LNCAP (cell line): ENCODE measurements around the gene ETFRF1.

Source experiments
- CTCF ChIP-seq: fragments of 450-650 bp; IDR thresholded peaks from 2 replicates; pipeline ENCODE4 v1.5.1; 2017; ENCODE audit warnings: mild to moderate bottlenecking

The ETFRF1 gene

GRCh38 chr12:25194214-25194613 is 823 bp upstream of the ETFRF1 start:
- no peak for TF ChIP-seq CTCF

- no peak for TF ChIP-seq CTCF
Observed at GRCh38 chr12:25194722-25195055, 348 bp upstream of the ETFRF1 start.

- no peak for TF ChIP-seq CTCF
Observed at GRCh38 chr12:25197608-25198007, 2.6 kb downstream of the ETFRF1 start.

GRCh38 chr12:25200703-25201102 is 5.7 kb downstream of the ETFRF1 start:
- TF ChIP-seq CTCF = no peak

GRCh38 chr12:25202137-25202536 is 7.1 kb downstream of the ETFRF1 start:
- TF ChIP-seq CTCF = no peak

GRCh38 chr12:25207411-25207810 is 12.4 kb downstream of the ETFRF1 start:
- TF ChIP-seq CTCF = no peak

GRCh38 chr12:25207846-25208245 is 12.8 kb downstream of the ETFRF1 start:
- TF ChIP-seq CTCF = no peak

- no peak for TF ChIP-seq CTCF
Observed at GRCh38 chr12:25208554-25208953, 13.5 kb downstream of the ETFRF1 start.
